HepG2 (cell line): ENCODE measurements around the gene ACADVL. TPM values are rescaled to one million over a fixed set of nuclear protein-coding genes. Genes with fewer than 3 reads are reported as not detected.

Source experiments
- ATAC-seq: fragments of 200-7000 bp; cut with Tn5 transposase; 3 replicates; pipeline ENCODE4 v1.9.1; 2020; ENCODE audit warnings: mild to moderate bottlenecking, moderate library complexity
- BruUV-seq: library from RNA; stranded (reverse); fragments of 400-500 nt; replicated peaks from 2 replicates; lab custom pipeline; 2021; lab: Mats Ljungman, UMichigan
- CTCF ChIA-PET: fragments of 300-600 bp; formaldehyde crosslinking; extraction: SDS; loops from one replicate; lab custom pipeline; 2021; ENCODE audit warnings: low total read pairs, inconsistent platforms, low intra/inter-chr PET ratio; lab: Yijun Ruan, JAX
- POLR2A ChIA-PET: fragments of 350-600 bp; sonication (Branson Sonifier 250); formaldehyde crosslinking; loops from one replicate; lab custom pipeline; 2020; ENCODE audit warnings: antibody characterized with exemption, inconsistent platforms; lab: Yijun Ruan, JAX
- DNase-seq: peaks from one replicate; pipeline ENCODE4 v3.0.0-alpha.2; 2015; ENCODE audit warnings: low spot score
- FAIRE-seq: peaks from 3 replicates; lab custom pipeline; 2011; peaks lifted over from hg19 to GRCh38; lab: Jason Lieb, UNC
- H2AFZ ChIP-seq: one replicate; pipeline ENCODE4 v1.6.1; 2011; ENCODE audit warnings: low read length, inconsistent platforms
- H3K27ac ChIP-seq: fragments of 300-600 bp; 3 replicates; pipeline ENCODE4 v1.8.0; 2011; ENCODE audit warnings: mixed run types, mild to moderate bottlenecking, mixed read lengths, low read length, inconsistent platforms; ENCODE audit not compliant: insufficient read depth; ENCODE audit errors: extremely low read length
- H3K27me3 ChIP-seq, 2 experiments: fragments of 200-600 bp in 1 of 2; 2 replicates in 1 of 2; 3 replicates in 1 of 2; pipeline versions ENCODE4 v1.6.0 to v1.8.0; 2011; ENCODE audit warnings: low read length in 2 of 2, mild to moderate bottlenecking in 2 of 2, moderate library complexity in 2 of 2, inconsistent platforms in 1 of 2; ENCODE audit not compliant: insufficient read depth in 2 of 2, control insufficient read depth in 1 of 2
- H3K36me3 ChIP-seq, 2 experiments: fragments of 200-600 bp in 1 of 2; replicated peaks in 1 of 2; 2 replicates in 1 of 2; 3 replicates in 1 of 2; pipeline versions ENCODE4 v1.5.1 to v1.8.0; 2011; ENCODE audit warnings: low read length in 2 of 2, inconsistent platforms in 1 of 2; ENCODE audit not compliant: insufficient read depth in 2 of 2, control insufficient read depth in 1 of 2
- H3K4me1 ChIP-seq: 2 replicates; pipeline ENCODE4 v1.5.1; 2012; ENCODE audit warnings: low read length, inconsistent platforms; ENCODE audit not compliant: insufficient read depth
- H3K4me2 ChIP-seq: 2 replicates; pipeline ENCODE4 v1.6.0; 2011; ENCODE audit warnings: low read depth, low read length, inconsistent platforms
- H3K4me3 ChIP-seq, 3 experiments: fragments of 200-600 bp in 1 of 3; sonication (generic), shearing (Covaris generic) in 1 of 3; replicated peaks in 1 of 3; 2 replicates each; pipeline ENCODE4 v1.5.1; 2011 to 2016; ENCODE audit warnings: low read length in 3 of 3, inconsistent platforms in 2 of 3, low read depth in 2 of 3, mild to moderate bottlenecking in 2 of 3, control low read depth in 1 of 3, mixed read lengths in 1 of 3; ENCODE audit not compliant: insufficient read depth in 1 of 3
- H3K79me2 ChIP-seq: one replicate; pipeline ENCODE4 v1.6.1; 2011; ENCODE audit warnings: low read length, inconsistent platforms; ENCODE audit not compliant: insufficient read depth
- H3K9ac ChIP-seq: 2 replicates; pipeline ENCODE4 v1.6.0; 2011; ENCODE audit warnings: mild to moderate bottlenecking, low read depth, low read length, inconsistent platforms; ENCODE audit not compliant: insufficient read depth
- H3K9me3 ChIP-seq: 2 replicates; pipeline ENCODE4 v1.5.1; 2012; ENCODE audit warnings: mild to moderate bottlenecking, low read length
- H4K20me1 ChIP-seq: 2 replicates; pipeline ENCODE4 v1.6.0; 2011; ENCODE audit warnings: inconsistent platforms, mild to moderate bottlenecking, low read length, moderate library complexity; ENCODE audit not compliant: insufficient read depth
- LCORL ChIP-seq, 2 experiments: fragments of 450-650 bp in 1 of 2; sonication (generic) in 1 of 2; formaldehyde crosslinking in 1 of 2; IDR thresholded peaks; 2 replicates each; pipeline versions ENCODE4 v1.5.0 to v1.6.1; 2017 to 2020; ENCODE audit warnings: antibody characterized with exemption in 1 of 2, missing genetic modification reagents in 1 of 2
- PRPF4 ChIP-seq: fragments of 200-400 bp; formaldehyde crosslinking; IDR thresholded peaks from 2 replicates; pipeline ENCODE4 v1.6.1; 2016; ENCODE audit warnings: low read length, low read depth; ENCODE audit not compliant: poor library complexity, severe bottlenecking
- SOX6 ChIP-seq, 2 experiments: fragments of 450-650 bp in 1 of 2; sonication (generic) in 1 of 2; formaldehyde crosslinking in 1 of 2; IDR thresholded peaks; 2 replicates each; pipeline versions ENCODE4 v1.4.0 to v1.6.1; 2017 to 2020; ENCODE audit warnings: antibody characterized with exemption in 1 of 2, mild to moderate bottlenecking in 1 of 2, missing genetic modification reagents in 1 of 2
- ZFP82 ChIP-seq: sonication (generic); formaldehyde crosslinking; IDR thresholded peaks from 2 replicates; pipeline ENCODE4 v1.5.1; 2020; ENCODE audit warnings: mild to moderate bottlenecking, missing genetic modification reagents, borderline replicate concordance
- ZNF563 ChIP-seq: sonication (generic); formaldehyde crosslinking; IDR thresholded peaks from 2 replicates; pipeline ENCODE4 v1.8.0; 2022; ENCODE audit warnings: mild to moderate bottlenecking, moderate library complexity, missing genetic modification reagents
- WGBS: methylation state at CpG from one replicate; pipeline ENCODE4 v1.1.6; 2017; ENCODE audit warnings: low lambda C conversion rate; 5-methylcytosine and 5-hydroxymethylcytosine counted together
- in situ Hi-C: cut with HindIII; loops from 2 replicates; pipeline ENCODE4 v1.10.0; 2017; ENCODE audit warnings: low pct_unique_long_range_greater_than_20kb; ENCODE audit not compliant: extremely low pct_ligation_motif_present
- intact Hi-C: fragments of 100-400 bp; cut with micrococcal nuclease; formaldehyde crosslinking; loops from one replicate; pipeline ENCODE4 v1.10.0; 2022; ENCODE audit not compliant: unreplicated experiment
- polyA plus RNA-seq, 8 experiments: library from polyadenylated mRNA; depleted of rRNA in 3 of 8; stranded (reverse) in 7 of 8; unstranded in 1 of 8; fragments of >200 nt; fragmentation: Illumina TruSeq in 4 of 8; extraction: Trizol in 4 of 8; gene quantifications; 2 replicates each; pipeline versions ENCODE4 v1.2.1 to v1.2.3, GENCODE V29; 2011 to 2016; ENCODE audit warnings: low read depth in 4 of 8, missing spikeins in 1 of 8, mixed read lengths in 1 of 8; ENCODE audit not compliant: insufficient read depth in 1 of 8
- total RNA-seq, 5 experiments: library from RNA; depleted of rRNA; stranded (reverse); fragments of >200 nt; fragmentation: Illumina TruSeq; extraction: Trizol; gene quantifications; 2 replicates each; pipeline ENCODE4 v1.2.3, GENCODE V29; 2016; ENCODE audit warnings: low read depth in 1 of 5
- TF ChIP-seq, protein P1 (sequence below): sonication (generic); formaldehyde crosslinking; IDR thresholded peaks from 2 replicates; pipeline ENCODE4 v1.8.0; 2022; ENCODE audit warnings: missing genetic modification reagents, mild to moderate bottlenecking, inconsistent platforms, borderline replicate concordance
- TF ChIP-seq, protein P2 (sequence below): sonication (generic); formaldehyde crosslinking; IDR thresholded peaks from 2 replicates; pipeline ENCODE4 v1.4.0; 2020; ENCODE audit warnings: low read depth, missing genetic modification reagents
- TF ChIP-seq, protein P3 (sequence below): sonication (generic); formaldehyde crosslinking; IDR thresholded peaks from 2 replicates; pipeline ENCODE4 v1.8.0; 2023; ENCODE audit warnings: mild to moderate bottlenecking, missing genetic modification reagents
- TF ChIP-seq, protein P4 (sequence below): sonication (generic); formaldehyde crosslinking; IDR thresholded peaks from 2 replicates; pipeline ENCODE4 v1.5.0; 2020; ENCODE audit warnings: mild to moderate bottlenecking, missing genetic modification reagents

The ACADVL gene
- total and polyA plus RNA-seq, 2 of the 13 experiments (the other 11 are each of a cell fraction or from before 2014, with no cell fraction given), result 219 to 412 TPM

DNA sequence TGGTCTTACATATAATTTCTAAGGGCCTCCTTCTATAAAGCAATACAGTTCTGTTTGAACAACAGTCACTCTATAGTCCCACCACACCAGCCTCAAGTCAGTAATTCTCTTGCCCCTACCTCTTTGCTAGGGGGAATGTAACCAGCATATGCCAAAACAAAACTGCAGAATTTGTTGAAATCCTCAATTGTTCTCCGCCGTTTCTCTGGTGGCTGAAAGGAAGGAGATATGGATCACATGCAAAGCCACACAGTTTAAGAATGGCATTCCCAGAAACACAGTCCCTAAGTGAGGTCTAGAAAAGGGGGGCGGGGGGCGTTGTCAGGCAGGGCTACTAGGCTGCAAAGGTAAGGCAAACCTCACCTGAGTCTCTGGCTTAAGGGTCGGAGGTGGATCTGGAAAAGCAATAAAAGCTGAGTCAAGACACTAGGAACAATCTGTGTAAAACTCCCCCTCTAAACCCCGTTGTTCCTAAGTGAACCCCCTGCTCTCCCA lies 17.6 kb downstream of the ACADVL start:
- CTCF ChIA-PET, result no interaction called here
- peak overlapping the region; percentile 97 to 98 (median 98); a peak in 5 of 6 replicates for H3K4me3 ChIP-seq
- DNase-seq (no peak), FAIRE-seq (no peak), ATAC-seq (no peak)
- TF ChIP-seq, protein P1, sequence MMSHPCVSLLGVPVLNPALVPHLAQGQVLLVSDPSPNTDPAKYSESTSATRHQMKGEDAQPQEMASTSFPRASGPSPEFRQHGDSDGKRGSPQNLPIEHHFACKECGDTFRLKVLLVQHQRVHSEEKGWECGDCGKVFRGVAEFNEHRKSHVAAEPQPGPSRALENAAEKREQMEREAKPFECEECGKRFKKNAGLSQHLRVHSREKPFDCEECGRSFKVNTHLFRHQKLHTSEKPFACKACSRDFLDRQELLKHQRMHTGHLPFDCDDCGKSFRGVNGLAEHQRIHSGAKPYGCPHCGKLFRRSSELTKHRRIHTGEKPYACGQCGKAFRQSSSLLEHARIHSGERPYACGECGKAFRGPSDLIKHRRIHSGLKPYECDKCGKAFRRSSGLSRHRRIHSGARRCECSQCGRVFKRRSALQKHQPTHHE (CRISPR knock-in tag), result no peak
- TF ChIP-seq PRPF4, result no peak
- TF ChIP-seq, protein P2, sequence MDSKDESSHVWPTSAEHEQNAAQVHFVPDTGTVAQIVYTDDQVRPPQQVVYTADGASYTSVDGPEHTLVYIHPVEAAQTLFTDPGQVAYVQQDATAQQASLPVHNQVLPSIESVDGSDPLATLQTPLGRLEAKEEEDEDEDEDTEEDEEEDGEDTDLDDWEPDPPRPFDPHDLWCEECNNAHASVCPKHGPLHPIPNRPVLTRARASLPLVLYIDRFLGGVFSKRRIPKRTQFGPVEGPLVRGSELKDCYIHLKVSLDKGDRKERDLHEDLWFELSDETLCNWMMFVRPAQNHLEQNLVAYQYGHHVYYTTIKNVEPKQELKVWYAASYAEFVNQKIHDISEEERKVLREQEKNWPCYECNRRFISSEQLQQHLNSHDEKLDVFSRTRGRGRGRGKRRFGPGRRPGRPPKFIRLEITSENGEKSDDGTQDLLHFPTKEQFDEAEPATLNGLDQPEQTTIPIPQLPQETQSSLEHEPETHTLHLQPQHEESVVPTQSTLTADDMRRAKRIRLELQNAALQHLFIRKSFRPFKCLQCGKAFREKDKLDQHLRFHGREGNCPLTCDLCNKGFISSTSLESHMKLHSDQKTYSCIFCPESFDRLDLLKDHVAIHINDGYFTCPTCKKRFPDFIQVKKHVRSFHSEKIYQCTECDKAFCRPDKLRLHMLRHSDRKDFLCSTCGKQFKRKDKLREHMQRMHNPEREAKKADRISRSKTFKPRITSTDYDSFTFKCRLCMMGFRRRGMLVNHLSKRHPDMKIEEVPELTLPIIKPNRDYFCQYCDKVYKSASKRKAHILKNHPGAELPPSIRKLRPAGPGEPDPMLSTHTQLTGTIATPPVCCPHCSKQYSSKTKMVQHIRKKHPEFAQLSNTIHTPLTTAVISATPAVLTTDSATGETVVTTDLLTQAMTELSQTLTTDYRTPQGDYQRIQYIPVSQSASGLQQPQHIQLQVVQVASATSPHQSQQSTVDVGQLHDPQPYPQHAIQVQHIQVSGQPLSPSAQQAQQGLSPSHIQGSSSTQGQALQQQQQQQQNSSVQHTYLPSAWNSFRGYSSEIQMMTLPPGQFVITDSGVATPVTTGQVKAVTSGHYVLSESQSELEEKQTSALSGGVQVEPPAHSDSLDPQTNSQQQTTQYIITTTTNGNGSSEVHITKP (CRISPR knock-in tag), result 0 out of 2 replicates have a peak, but pooled peaks have one; percentile 60
- 0 out of 2 replicates have a peak, but pooled peaks have one; percentile 50 for TF ChIP-seq ZFP82
- TF ChIP-seq, protein P3, sequence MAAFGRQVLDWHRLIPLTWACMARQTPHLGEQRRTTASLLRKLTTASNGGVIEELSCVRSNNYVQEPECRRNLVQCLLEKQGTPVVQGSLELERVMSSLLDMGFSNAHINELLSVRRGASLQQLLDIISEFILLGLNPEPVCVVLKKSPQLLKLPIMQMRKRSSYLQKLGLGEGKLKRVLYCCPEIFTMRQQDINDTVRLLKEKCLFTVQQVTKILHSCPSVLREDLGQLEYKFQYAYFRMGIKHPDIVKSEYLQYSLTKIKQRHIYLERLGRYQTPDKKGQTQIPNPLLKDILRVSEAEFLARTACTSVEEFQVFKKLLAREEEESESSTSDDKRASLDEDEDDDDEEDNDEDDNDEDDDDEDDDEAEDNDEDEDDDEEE (CRISPR knock-in tag), result 0 out of 2 replicates have a peak, but pooled peaks have one; percentile 27
- TF ChIP-seq, protein P4, sequence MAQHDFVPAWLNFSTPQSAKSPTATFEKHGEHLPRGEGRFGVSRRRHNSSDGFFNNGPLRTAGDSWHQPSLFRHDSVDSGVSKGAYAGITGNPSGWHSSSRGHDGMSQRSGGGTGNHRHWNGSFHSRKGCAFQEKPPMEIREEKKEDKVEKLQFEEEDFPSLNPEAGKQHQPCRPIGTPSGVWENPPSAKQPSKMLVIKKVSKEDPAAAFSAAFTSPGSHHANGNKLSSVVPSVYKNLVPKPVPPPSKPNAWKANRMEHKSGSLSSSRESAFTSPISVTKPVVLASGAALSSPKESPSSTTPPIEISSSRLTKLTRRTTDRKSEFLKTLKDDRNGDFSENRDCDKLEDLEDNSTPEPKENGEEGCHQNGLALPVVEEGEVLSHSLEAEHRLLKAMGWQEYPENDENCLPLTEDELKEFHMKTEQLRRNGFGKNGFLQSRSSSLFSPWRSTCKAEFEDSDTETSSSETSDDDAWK, result no peak
- TF ChIP-seq SOX6 (IDR thresholded peaks at IDR 0.05), result no peak
- TF ChIP-seq SOX6 (CRISPR knock-in tag; IDR thresholded peaks at IDR 0.05), result 0 out of 2 replicates have a peak, but pooled peaks have one; percentile 8
- no peak for TF ChIP-seq LCORL (IDR thresholded peaks at IDR 0.05)
- TF ChIP-seq LCORL (CRISPR knock-in tag; IDR thresholded peaks at IDR 0.05), result 0 out of 2 replicates have a peak, but pooled peaks have one; percentile 14
- TF ChIP-seq ZNF563 (CRISPR knock-in tag), result 0 out of 2 replicates have a peak, but pooled peaks have one; percentile 10
- intact Hi-C loops, result loop anchor here (10.0 kb wide), 1 partner anchor 63 kb away; the partner anchor contains the start of gene ASGR1
- peaks cover 53% of the 10 kb centered on the region for H3K4me1 ChIP-seq
- H3K79me2 ChIP-seq, result peaks cover 62% of the 10 kb centered on the region
- WGBS, result 55% methylated on average over 6 of the region's 6 CpGs
- peak overlapping the region; percentile 84 for H3K4me2 ChIP-seq
- H3K27ac ChIP-seq, result peak overlapping the region; percentile 88
- peaks cover 7% of the 10 kb centered on the region; the same call in 1 of the 2 replicates for H4K20me1 ChIP-seq
- H2AFZ ChIP-seq, result no peak overlapping the region
- no TSS peak for BruUV-seq
- peak overlapping the region; percentile 96 for H3K9ac ChIP-seq
- H3K36me3 ChIP-seq, result peaks cover 10 to 24% of the 10 kb centered on the region in 2 experiments
- H3K27me3 ChIP-seq, result no peaks in the 10 kb centered on the region; a peak in 1 of 5 replicates
- no peaks in the 10 kb centered on the region for H3K9me3 ChIP-seq
- in situ Hi-C loops, result no loop called here
- POLR2A ChIA-PET, result interaction anchor here (0.7 to 8.9 kb wide), 11 partner anchors 14 to 202 kb away, joined by 3 to 140 read pairs (median 6); partner anchors contain the start of genes ACADVL, ASGR1, ASGR2 and CTDNEP1
